Astrocyte (in vitro differentiated cells and primary cell): ENCODE measurements around the gene NIP7. TPM values are rescaled to one million over a fixed set of nuclear protein-coding genes. Genes with fewer than 3 reads are reported as not detected.

ENCODE experiments used
- DNase-seq: peaks from one replicate; pipeline ENCODE4 v3.0.0-alpha.2; 2010; ENCODE audit warnings: low read depth
- FAIRE-seq: peaks from 2 replicates; lab custom pipeline; 2011; peaks lifted over from hg19 to GRCh38; lab: Jason Lieb, UNC
- H2AFZ ChIP-seq: 2 replicates; pipeline ENCODE4 v1.6.0; 2012; ENCODE audit warnings: low read depth, low read length, inconsistent platforms
- H3K27ac ChIP-seq: 2 replicates; pipeline ENCODE4 v1.5.1; 2011; ENCODE audit warnings: low read depth, low read length, inconsistent platforms
- H3K27me3 ChIP-seq: 2 replicates; pipeline ENCODE4 v1.6.0; 2011; ENCODE audit warnings: low read length, inconsistent platforms; ENCODE audit not compliant: insufficient read depth
- H3K36me3 ChIP-seq: 2 replicates; pipeline ENCODE4 v1.5.1; 2011; ENCODE audit warnings: low read length, inconsistent platforms; ENCODE audit not compliant: insufficient read depth
- H3K4me1 ChIP-seq: 2 replicates; pipeline ENCODE4 v1.5.1; 2011; ENCODE audit warnings: low read length, inconsistent platforms; ENCODE audit not compliant: insufficient read depth
- H3K4me2 ChIP-seq: 2 replicates; pipeline ENCODE4 v1.6.0; 2012; ENCODE audit warnings: low read length, inconsistent platforms
- H3K4me3 ChIP-seq: 2 replicates; pipeline ENCODE4 v1.5.1; 2011; ENCODE audit warnings: low read depth, mild to moderate bottlenecking, low read length, inconsistent platforms; ENCODE audit not compliant: insufficient read depth
- H3K79me2 ChIP-seq: 2 replicates; pipeline ENCODE4 v1.6.0; 2012; ENCODE audit warnings: mild to moderate bottlenecking, low read length, inconsistent platforms; ENCODE audit not compliant: insufficient read depth
- H3K9ac ChIP-seq: 2 replicates; pipeline ENCODE4 v1.6.0; 2012; ENCODE audit warnings: mild to moderate bottlenecking, low read length, inconsistent platforms
- H3K9me3 ChIP-seq: 2 replicates; pipeline ENCODE4 v1.5.1; 2012; ENCODE audit warnings: low read depth, mild to moderate bottlenecking, low read length, inconsistent platforms; ENCODE audit not compliant: insufficient read depth
- H4K20me1 ChIP-seq: 2 replicates; pipeline ENCODE4 v1.6.0; 2012; ENCODE audit warnings: low read length, inconsistent platforms; ENCODE audit not compliant: insufficient read depth
- H3K27ac Mint-ChIP-seq: one replicate; pipeline ENCODE4 v1.8.0; 2021; ENCODE audit warnings: mild to moderate bottlenecking, mixed read lengths; ENCODE audit not compliant: unreplicated experiment
- H3K27me3 Mint-ChIP-seq: one replicate; pipeline ENCODE4 v1.8.0; 2021; ENCODE audit warnings: low read depth, mixed read lengths; ENCODE audit not compliant: unreplicated experiment
- H3K36me3 Mint-ChIP-seq: one replicate; pipeline ENCODE4 v1.8.0; 2021; ENCODE audit warnings: low read depth, mixed read lengths; ENCODE audit not compliant: unreplicated experiment
- H3K4me1 Mint-ChIP-seq: one replicate; pipeline ENCODE4 v1.8.0; 2021; ENCODE audit warnings: low read depth, mixed read lengths; ENCODE audit not compliant: unreplicated experiment
- H3K4me3 Mint-ChIP-seq: one replicate; pipeline ENCODE4 v1.8.0; 2021; ENCODE audit warnings: mild to moderate bottlenecking, moderate library complexity, mixed read lengths; ENCODE audit not compliant: unreplicated experiment
- H3K9me3 Mint-ChIP-seq: one replicate; pipeline ENCODE4 v1.8.0; 2021; ENCODE audit warnings: mild to moderate bottlenecking, mixed read lengths; ENCODE audit not compliant: unreplicated experiment
- CTCF ChIP-seq: IDR thresholded peaks from 2 replicates; pipeline ENCODE4 v1.5.1; 2011; ENCODE audit warnings: low read depth, mild to moderate bottlenecking, inconsistent platforms, low read length, moderate library complexity; ENCODE audit not compliant: insufficient read depth
- EZH2 ChIP-seq: IDR thresholded peaks from 2 replicates; pipeline ENCODE4 v1.6.1; 2012; ENCODE audit warnings: mild to moderate bottlenecking, low read length, inconsistent platforms; ENCODE audit not compliant: insufficient read depth
- total RNA-seq: library from RNA; stranded (reverse); gene quantifications from 2 replicates; pipeline ENCODE4 v1.2.1, GENCODE V29; 2021

The NIP7 gene
- total RNA-seq, 1 donor from 2014 or later, result 35.7 TPM

- Mint-ChIP-seq H3K27ac (no peak overlapping the region), H3K4me1 (peaks cover 6% of the 10 kb centered on the region), H3K27me3 (no peaks in the 10 kb centered on the region), H3K9me3 (no peaks in the 10 kb centered on the region), H3K36me3 (peaks cover 21% of the 10 kb centered on the region), H3K4me3 (no peak overlapping the region)
- DNase-seq, result no peak
- H3K4me1 ChIP-seq, result no peaks in the 10 kb centered on the region
- no peaks in the 10 kb centered on the region for H3K9me3 ChIP-seq
- no peak overlapping the region for H3K27ac ChIP-seq
- TF ChIP-seq EZH2, result no peak
- TF ChIP-seq CTCF, result no peak
- no peak overlapping the region for H3K4me2 ChIP-seq
- no peaks in the 10 kb centered on the region for H3K27me3 ChIP-seq
- H2AFZ ChIP-seq, result no peak overlapping the region
- peaks cover 16% of the 10 kb centered on the region for H4K20me1 ChIP-seq
- no peak for FAIRE-seq
- H3K9ac ChIP-seq, result no peak overlapping the region
- H3K4me3 ChIP-seq, result no peak overlapping the region
- peaks cover 15% of the 10 kb centered on the region for H3K79me2 ChIP-seq
- peaks cover 38% of the 10 kb centered on the region for H3K36me3 ChIP-seq
Observed at GRCh38 chr16:69371564-69371963, 32.0 kb downstream of the NIP7 start.

- no peak for TF ChIP-seq CTCF
- TF ChIP-seq EZH2, result no peak
Observed at GRCh38 chr16:69373019-69373418, 33.4 kb downstream of the NIP7 start.

GRCh38 chr16:69376393-69377059 lies 37.0 kb downstream of the NIP7 start:
- Histone ChIP-seq H3K9ac (no peak overlapping the region), H3K27ac (no peak overlapping the region), H2AFZ (no peak overlapping the region), H3K4me1 (no peaks in the 10 kb centered on the region), H4K20me1 (peaks cover 7% of the 10 kb centered on the region), H3K9me3 (no peaks in the 10 kb centered on the region), H3K4me3 (no peak overlapping the region), H3K36me3 (peaks cover 8% of the 10 kb centered on the region), H3K79me2 (peaks cover 18% of the 10 kb centered on the region), H3K4me2 (no peak overlapping the region), H3K27me3 (no peaks in the 10 kb centered on the region)
- FAIRE-seq, result no peak
- no peak overlapping the region for H3K4me3 Mint-ChIP-seq
- no peak for TF ChIP-seq EZH2
- no peak for TF ChIP-seq CTCF
- H3K9me3 Mint-ChIP-seq, result no peaks in the 10 kb centered on the region
- H3K4me1 Mint-ChIP-seq, result peaks cover 2% of the 10 kb centered on the region
- peaks cover 12% of the 10 kb centered on the region for H3K36me3 Mint-ChIP-seq
- no peak for DNase-seq
- H3K27me3 Mint-ChIP-seq, result no peaks in the 10 kb centered on the region
- no peak overlapping the region for H3K27ac Mint-ChIP-seq

More at GRCh38 chr16:69373019-69373418, 33.4 kb downstream of the NIP7 start:
- Histone ChIP-seq H3K27ac (no peak overlapping the region), H3K36me3 (peaks cover 24% of the 10 kb centered on the region), H4K20me1 (peaks cover 12% of the 10 kb centered on the region), H2AFZ (no peak overlapping the region), H3K79me2 (peaks cover 15% of the 10 kb centered on the region), H3K4me2 (no peak overlapping the region), H3K4me3 (no peak overlapping the region), H3K9ac (no peak overlapping the region), H3K9me3 (no peaks in the 10 kb centered on the region), H3K27me3 (no peaks in the 10 kb centered on the region), H3K4me1 (no peaks in the 10 kb centered on the region)
- DNase-seq, result no peak
- no peak for FAIRE-seq
- Mint-ChIP-seq H3K27me3 (no peaks in the 10 kb centered on the region), H3K4me3 (no peak overlapping the region), H3K27ac (no peak overlapping the region), H3K4me1 (peaks cover 3% of the 10 kb centered on the region), H3K36me3 (peaks cover 15% of the 10 kb centered on the region), H3K9me3 (no peaks in the 10 kb centered on the region)
